Smooth muscle cell (in vitro differentiated cells): ENCODE measurements around the gene STUB1. TPM values are rescaled to one million over a fixed set of nuclear protein-coding genes. Genes with fewer than 3 reads are reported as not detected.

ENCODE experiments used
- DNase-seq: peaks from one replicate; lab custom pipeline; 2025; ENCODE audit not compliant: unreplicated experiment; lab: John Stamatoyannopoulos, UW
- H2AFZ ChIP-seq: fragments of 200-600 bp; sonication (generic); 2 replicates; pipeline ENCODE4 v1.6.0; 2016; ENCODE audit warnings: antibody characterized with exemption, low read depth, mild to moderate bottlenecking
- H3F3A ChIP-seq: fragments of 200-600 bp; sonication (generic); 2 replicates; pipeline ENCODE4 v1.6.0; 2017; ENCODE audit warnings: antibody characterized with exemption, low read depth
- H3K27ac ChIP-seq: fragments of 200-600 bp; sonication (generic); 2 replicates; pipeline ENCODE4 v1.5.1; 2016; ENCODE audit warnings: low read depth, mild to moderate bottlenecking
- H3K27me3 ChIP-seq: fragments of 200-600 bp; sonication (generic); 2 replicates; pipeline ENCODE4 v1.6.1; 2016; ENCODE audit warnings: low read depth, mild to moderate bottlenecking
- H3K36me3 ChIP-seq: fragments of 200-600 bp; sonication (generic); 2 replicates; pipeline ENCODE4 v1.5.1; 2016; ENCODE audit warnings: low read depth
- H3K4me1 ChIP-seq: fragments of 200-600 bp; sonication (generic); 2 replicates; pipeline ENCODE4 v1.5.1; 2016; ENCODE audit warnings: low read depth
- H3K4me2 ChIP-seq: fragments of 200-600 bp; sonication (generic); 2 replicates; pipeline ENCODE4 v1.6.0; 2016; ENCODE audit warnings: mild to moderate bottlenecking
- H3K4me3 ChIP-seq: fragments of 200-600 bp; sonication (generic); 2 replicates; pipeline ENCODE4 v1.5.1; 2016; ENCODE audit warnings: mild to moderate bottlenecking
- H3K79me2 ChIP-seq: fragments of 200-600 bp; sonication (generic); 2 replicates; pipeline ENCODE4 v1.6.0; 2016; ENCODE audit warnings: low read depth, mild to moderate bottlenecking
- H3K9ac ChIP-seq: fragments of 200-600 bp; sonication (generic); 2 replicates; pipeline ENCODE4 v1.6.0; 2016; ENCODE audit warnings: low read depth
- H3K9me3 ChIP-seq: fragments of 200-600 bp; sonication (generic); replicated peaks from 2 replicates; pipeline ENCODE4 v1.5.1; 2016; ENCODE audit warnings: low read depth
- H4K20me1 ChIP-seq: fragments of 200-600 bp; sonication (generic); 2 replicates; pipeline ENCODE4 v1.6.0; 2016; ENCODE audit warnings: low read depth
- WGBS: methylation state at CpG from one replicate; pipeline ENCODE4 v1.1.7; 2016; ENCODE audit warnings: low lambda C conversion rate; 5-methylcytosine and 5-hydroxymethylcytosine counted together
- polyA plus RNA-seq: library from polyadenylated mRNA; unstranded; fragments of >200 nt; fragmentation: Nextera tagmentation; extraction: Ambion mirVana; gene quantifications from 2 replicates; pipeline ENCODE4 v1.2.1, GENCODE V29; 2016
- total RNA-seq: library from RNA; depleted of rRNA; stranded (reverse); fragments of >200 nt; gene quantifications from 2 replicates; pipeline ENCODE4 v1.2.3, GENCODE V29; 2014
- TF ChIP-seq, protein P1 (sequence below): fragments of 200-600 bp; sonication (generic); IDR thresholded peaks from 2 replicates; pipeline ENCODE4 v1.5.1; 2017; ENCODE audit warnings: borderline replicate concordance, mild to moderate bottlenecking, antibody characterized with exemption; ENCODE audit not compliant: insufficient read depth, poor library complexity, severe bottlenecking

Gene STUB1
- total and polyA plus RNA-seq, 2 experiments from 2014 or later: 99.0 to 196 TPM

DNA sequence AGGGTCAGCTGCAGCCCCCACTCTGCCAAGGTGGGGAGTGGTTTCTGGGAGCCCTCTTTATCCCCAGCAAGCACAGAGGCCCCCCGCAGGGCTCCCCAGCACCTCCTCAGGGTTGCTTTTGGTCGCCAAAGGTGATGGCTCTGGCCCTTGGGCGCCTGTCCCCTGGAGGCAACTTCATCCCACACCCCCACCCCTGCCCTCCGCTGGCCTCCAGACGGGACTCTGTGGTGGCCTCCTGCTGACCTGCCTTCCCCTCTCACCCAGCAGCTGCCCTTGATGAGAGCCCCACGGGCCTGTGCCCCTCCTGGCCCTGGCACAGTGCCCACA lies 20.1 kb upstream of the STUB1 start:
- Histone ChIP-seq H3K27ac (no peak overlapping the region), H3K27me3 (no peaks in the 10 kb centered on the region), H3K79me2 (no peaks in the 10 kb centered on the region), H4K20me1 (no peaks in the 10 kb centered on the region), H3K4me1 (peaks cover 3% of the 10 kb centered on the region), H3K4me2 (no peak overlapping the region), H3K4me3 (no peak overlapping the region), H3F3A (no peaks in the 10 kb centered on the region), H3K9ac (no peak overlapping the region), H2AFZ (no peak overlapping the region), H3K9me3 (no peaks in the 10 kb centered on the region), H3K36me3 (no peaks in the 10 kb centered on the region)
- 78% methylated on average over 6 of the region's 6 CpGs for WGBS
- TF ChIP-seq, protein P1, sequence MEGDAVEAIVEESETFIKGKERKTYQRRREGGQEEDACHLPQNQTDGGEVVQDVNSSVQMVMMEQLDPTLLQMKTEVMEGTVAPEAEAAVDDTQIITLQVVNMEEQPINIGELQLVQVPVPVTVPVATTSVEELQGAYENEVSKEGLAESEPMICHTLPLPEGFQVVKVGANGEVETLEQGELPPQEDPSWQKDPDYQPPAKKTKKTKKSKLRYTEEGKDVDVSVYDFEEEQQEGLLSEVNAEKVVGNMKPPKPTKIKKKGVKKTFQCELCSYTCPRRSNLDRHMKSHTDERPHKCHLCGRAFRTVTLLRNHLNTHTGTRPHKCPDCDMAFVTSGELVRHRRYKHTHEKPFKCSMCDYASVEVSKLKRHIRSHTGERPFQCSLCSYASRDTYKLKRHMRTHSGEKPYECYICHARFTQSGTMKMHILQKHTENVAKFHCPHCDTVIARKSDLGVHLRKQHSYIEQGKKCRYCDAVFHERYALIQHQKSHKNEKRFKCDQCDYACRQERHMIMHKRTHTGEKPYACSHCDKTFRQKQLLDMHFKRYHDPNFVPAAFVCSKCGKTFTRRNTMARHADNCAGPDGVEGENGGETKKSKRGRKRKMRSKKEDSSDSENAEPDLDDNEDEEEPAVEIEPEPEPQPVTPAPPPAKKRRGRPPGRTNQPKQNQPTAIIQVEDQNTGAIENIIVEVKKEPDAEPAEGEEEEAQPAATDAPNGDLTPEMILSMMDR: no peak
- DNase-seq: no peak

DNA sequence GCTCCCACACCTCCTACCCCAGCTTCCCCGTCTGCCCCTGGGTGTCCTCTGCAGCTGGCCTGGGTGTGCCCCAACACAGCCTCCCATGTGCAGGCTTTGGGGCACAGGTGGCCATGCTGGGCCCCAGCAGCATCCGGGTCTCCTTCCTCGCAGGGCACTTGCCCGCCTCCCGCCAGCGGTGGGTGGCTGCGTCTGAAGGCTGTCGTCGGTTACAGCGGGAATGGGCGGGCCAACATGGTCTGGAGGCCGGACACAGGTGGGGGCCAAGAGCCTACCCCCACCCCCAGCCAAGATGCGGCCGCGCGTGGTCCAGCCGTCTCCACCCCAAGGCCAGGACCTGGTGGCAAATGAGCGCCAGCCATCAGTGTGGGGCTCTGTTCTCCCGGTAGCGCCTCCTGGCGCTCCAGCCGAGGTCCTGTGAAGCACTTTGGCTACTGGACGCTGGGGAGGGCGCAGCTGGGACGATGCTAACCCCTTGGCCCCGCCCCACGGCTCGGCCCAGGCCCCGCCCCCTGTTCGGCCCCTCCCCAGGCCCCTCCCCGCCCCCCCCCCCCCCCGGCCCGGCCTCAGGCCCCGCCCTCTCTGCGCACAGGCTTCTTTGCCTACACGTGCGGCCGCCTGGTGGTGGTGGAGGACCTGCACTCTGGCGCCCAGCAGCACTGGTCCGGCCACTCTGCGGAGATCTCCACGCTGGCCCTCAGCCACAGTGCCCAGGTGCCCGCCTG lies 19.6 kb upstream of the STUB1 start:
- TF ChIP-seq, protein P1: peak; percentile 46
- Histone ChIP-seq H3K9ac (no peak overlapping the region), H4K20me1 (no peaks in the 10 kb centered on the region), H3K4me3 (no peak overlapping the region), H2AFZ (no peak overlapping the region), H3K4me1 (peaks cover 3% of the 10 kb centered on the region), H3K4me2 (peak overlapping the region; percentile 51), H3K79me2 (no peaks in the 10 kb centered on the region), H3K36me3 (no peaks in the 10 kb centered on the region), H3K27ac (no peak overlapping the region), H3F3A (no peaks in the 10 kb centered on the region), H3K27me3 (no peaks in the 10 kb centered on the region), H3K9me3 (no peaks in the 10 kb centered on the region)
- WGBS: 37% methylated on average over 26 of the region's 43 CpGs
- peak; percentile 64 for DNase-seq

- no peak for DNase-seq
- no peaks in the 10 kb centered on the region for H3K9me3 ChIP-seq
- no peaks in the 10 kb centered on the region for H3K79me2 ChIP-seq
- no peak overlapping the region for H3K4me2 ChIP-seq
- peaks cover 3% of the 10 kb centered on the region for H3K4me1 ChIP-seq
- no peaks in the 10 kb centered on the region for H3K27me3 ChIP-seq
- no peaks in the 10 kb centered on the region for H3F3A ChIP-seq
- H2AFZ ChIP-seq: no peak overlapping the region
- no peak overlapping the region for H3K9ac ChIP-seq
- WGBS: 69% methylated on average over 34 of the region's 35 CpGs
- no peak overlapping the region for H3K27ac ChIP-seq
- H3K4me3 ChIP-seq: no peak overlapping the region
- H4K20me1 ChIP-seq: no peaks in the 10 kb centered on the region
- TF ChIP-seq, protein P1: no peak
- no peaks in the 10 kb centered on the region for H3K36me3 ChIP-seq
Measured at GRCh38 chr16:661184-661821, 18.9 kb upstream of the STUB1 start.

DNA sequence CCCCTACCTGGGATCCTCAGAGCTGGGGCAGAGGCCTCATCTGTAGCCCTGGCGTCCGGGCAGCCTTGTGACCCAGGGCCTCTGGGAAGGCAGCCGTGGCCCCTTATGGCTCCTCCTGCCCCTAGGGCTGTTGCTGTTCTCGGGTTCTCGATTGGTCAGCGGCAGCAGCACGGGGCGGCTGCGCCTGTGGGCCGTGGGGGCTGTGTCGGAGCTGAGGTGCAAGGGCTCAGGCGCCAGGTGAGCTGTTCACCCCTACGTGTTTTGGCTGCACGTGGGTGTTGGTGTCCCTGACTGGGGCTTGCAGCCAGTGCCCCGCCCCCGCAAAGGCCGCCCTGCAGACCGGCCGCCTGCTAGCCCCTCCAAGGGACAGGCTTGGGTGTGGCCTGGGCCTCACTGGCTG lies 18.1 kb upstream of the STUB1 start:
- H3K27ac ChIP-seq: no peak overlapping the region
- H3K4me2 ChIP-seq: no peak overlapping the region
- no peaks in the 10 kb centered on the region for H3K9me3 ChIP-seq
- 98% methylated on average over 19 of the region's 19 CpGs for WGBS
- no peak for DNase-seq
- no peaks in the 10 kb centered on the region for H3K27me3 ChIP-seq
- no peaks in the 10 kb centered on the region for H4K20me1 ChIP-seq
- H3K36me3 ChIP-seq: no peaks in the 10 kb centered on the region
- no peak overlapping the region for H3K4me3 ChIP-seq
- no peaks in the 10 kb centered on the region for H3K79me2 ChIP-seq
- no peak overlapping the region for H3K9ac ChIP-seq
- no peaks in the 10 kb centered on the region for H3F3A ChIP-seq
- H2AFZ ChIP-seq: no peak overlapping the region
- peaks cover 3% of the 10 kb centered on the region for H3K4me1 ChIP-seq
- TF ChIP-seq, protein P1: no peak
